ENCODE measurements around the gene LANCL2. TPM values are rescaled to one million over a fixed set of nuclear protein-coding genes. Genes with fewer than 3 reads are reported as not detected.
"Not testable (repeated sequence)": the region's sequence is repeated elsewhere in the genome, so short reads cannot be mapped to it uniquely, and the experiment has no call there.

The LANCL2 gene
- polyA plus RNA-seq, 2 donors, result 6.8 to 11.7 TPM

GRCh38 chr7:55471594-55471993 is 106.5 kb downstream of the LANCL2 start:
- WGBS, 2 donors, result 83 to 86% methylated on average over 3 to 4 of the region's 9 CpGs
- not testable (repeated sequence) for H3K27ac ChIP-seq (ENCODE audit: low read depth in 2 of 2, low read length in 1 of 2); H3K4me1 ChIP-seq (ENCODE audit: control insufficient read depth in 2 of 2, insufficient read depth in 2 of 2, low read length in 1 of 2); H3K36me3 ChIP-seq (ENCODE audit: control insufficient read depth in 2 of 2, insufficient read depth in 2 of 2, low read length in 1 of 2); H3K4me3 ChIP-seq (ENCODE audit: low read depth in 1 of 2, low read length in 2 of 2); H3K9me3 ChIP-seq (ENCODE audit: control insufficient read depth in 2 of 2, insufficient read depth in 1 of 2, low read depth in 1 of 2, low read length in 1 of 2); H3K27me3 ChIP-seq (ENCODE audit: control insufficient read depth in 1 of 2, insufficient read depth in 2 of 2, low read length in 2 of 2)

- H3K4me1 ChIP-seq (ENCODE audit: control insufficient read depth in 2 of 2, insufficient read depth in 2 of 2, low read length in 1 of 2); H3K36me3 ChIP-seq (ENCODE audit: control insufficient read depth in 2 of 2, insufficient read depth in 2 of 2, low read length in 1 of 2): not testable (repeated sequence)
Measured at GRCh38 chr7:55472406-55472805, 107.3 kb downstream of the LANCL2 start.

GRCh38 chr7:55472928-55473725 is 108.0 kb downstream of the LANCL2 start:
- H3K9me3 ChIP-seq (ENCODE audit: control insufficient read depth in 2 of 2, insufficient read depth in 1 of 2, low read depth in 1 of 2, low read length in 1 of 2), result no peaks in the 10 kb centered on the region
- H3K27ac ChIP-seq (ENCODE audit: low read depth in 2 of 2, low read length in 1 of 2), result no peak overlapping the region
- H3K27me3 ChIP-seq (ENCODE audit: control insufficient read depth in 1 of 2, insufficient read depth in 2 of 2, low read length in 2 of 2), result no peaks in the 10 kb centered on the region
- WGBS, 2 donors, result 85 to 89% methylated on average over 24 to 25 of the region's 25 CpGs
- no peak overlapping the region for H3K4me3 ChIP-seq (ENCODE audit: low read depth in 1 of 2, low read length in 2 of 2)
- H3K36me3 ChIP-seq (ENCODE audit: control insufficient read depth in 2 of 2, insufficient read depth in 2 of 2, low read length in 1 of 2), result peaks cover 0 to 3% of the 10 kb centered on the region in 2 donors
- no peaks in the 10 kb centered on the region for H3K4me1 ChIP-seq (ENCODE audit: control insufficient read depth in 2 of 2, insufficient read depth in 2 of 2, low read length in 1 of 2)

More at GRCh38 chr7:55472406-55472805, 107.3 kb downstream of the LANCL2 start:
- WGBS, 2 donors, result 96 to 98% methylated on average over 5 to 6 of the region's 14 CpGs
- H3K9me3 ChIP-seq (ENCODE audit: control insufficient read depth in 2 of 2, insufficient read depth in 1 of 2, low read depth in 1 of 2, low read length in 1 of 2); H3K27me3 ChIP-seq (ENCODE audit: control insufficient read depth in 1 of 2, insufficient read depth in 2 of 2, low read length in 2 of 2); H3K27ac ChIP-seq (ENCODE audit: low read depth in 2 of 2, low read length in 1 of 2); H3K4me3 ChIP-seq (ENCODE audit: low read depth in 1 of 2, low read length in 2 of 2): not testable (repeated sequence)

- WGBS, 2 donors, result 91 to 96% methylated on average over 10 of the region's 10 CpGs
- H3K27ac ChIP-seq (ENCODE audit: low read depth in 2 of 2, low read length in 1 of 2), result no peak overlapping the region
- H3K9me3 ChIP-seq (ENCODE audit: control insufficient read depth in 2 of 2, insufficient read depth in 1 of 2, low read depth in 1 of 2, low read length in 1 of 2), result no peaks in the 10 kb centered on the region
- no peak overlapping the region for H3K4me3 ChIP-seq (ENCODE audit: low read depth in 1 of 2, low read length in 2 of 2)
- no peaks in the 10 kb centered on the region for H3K4me1 ChIP-seq (ENCODE audit: control insufficient read depth in 2 of 2, insufficient read depth in 2 of 2, low read length in 1 of 2)
- no peaks in the 10 kb centered on the region for H3K27me3 ChIP-seq (ENCODE audit: control insufficient read depth in 1 of 2, insufficient read depth in 2 of 2, low read length in 2 of 2)
- H3K36me3 ChIP-seq (ENCODE audit: control insufficient read depth in 2 of 2, insufficient read depth in 2 of 2, low read length in 1 of 2), result peaks cover 0 to 3% of the 10 kb centered on the region in 2 donors
Measured at GRCh38 chr7:55473932-55474331, 108.8 kb downstream of the LANCL2 start.

GRCh38 chr7:55474944-55475854 is 110.1 kb downstream of the LANCL2 start:
- H3K9me3 ChIP-seq (ENCODE audit: control insufficient read depth in 2 of 2, insufficient read depth in 1 of 2, low read depth in 1 of 2, low read length in 1 of 2), result no peaks in the 10 kb centered on the region
- peaks cover 0 to 3% of the 10 kb centered on the region in 2 donors for H3K36me3 ChIP-seq (ENCODE audit: control insufficient read depth in 2 of 2, insufficient read depth in 2 of 2, low read length in 1 of 2)

GRCh38 chr7:55475855-55476803 is 111.0 kb downstream of the LANCL2 start:
- H3K27ac ChIP-seq (ENCODE audit: low read depth in 2 of 2, low read length in 1 of 2), result no peak overlapping the region
- WGBS, 2 donors, result 85 to 88% methylated on average over 17 to 19 of the region's 19 CpGs
- H3K9me3 ChIP-seq (ENCODE audit: control insufficient read depth in 2 of 2, insufficient read depth in 1 of 2, low read depth in 1 of 2, low read length in 1 of 2), result no peaks in the 10 kb centered on the region
- peaks cover 0 to 3% of the 10 kb centered on the region in 2 donors for H3K36me3 ChIP-seq (ENCODE audit: control insufficient read depth in 2 of 2, insufficient read depth in 2 of 2, low read length in 1 of 2)
- no peaks in the 10 kb centered on the region for H3K4me1 ChIP-seq (ENCODE audit: control insufficient read depth in 2 of 2, insufficient read depth in 2 of 2, low read length in 1 of 2)
- H3K4me3 ChIP-seq (ENCODE audit: low read depth in 1 of 2, low read length in 2 of 2), result no peak overlapping the region
- no peaks in the 10 kb centered on the region for H3K27me3 ChIP-seq (ENCODE audit: control insufficient read depth in 1 of 2, insufficient read depth in 2 of 2, low read length in 2 of 2)

More at GRCh38 chr7:55474944-55475854, 110.1 kb downstream of the LANCL2 start:
- Histone ChIP-seq H3K4me3 (ENCODE audit: low read depth in 1 of 2, low read length in 2 of 2) (no peak overlapping the region), H3K4me1 (ENCODE audit: control insufficient read depth in 2 of 2, insufficient read depth in 2 of 2, low read length in 1 of 2) (no peaks in the 10 kb centered on the region), H3K27ac (ENCODE audit: low read depth in 2 of 2, low read length in 1 of 2) (no peak overlapping the region), H3K27me3 (ENCODE audit: control insufficient read depth in 1 of 2, insufficient read depth in 2 of 2, low read length in 2 of 2) (no peaks in the 10 kb centered on the region)
- WGBS, 2 donors, result 89% methylated on average over 22 of the region's 22 CpGs

- Histone ChIP-seq H3K9me3 (ENCODE audit: control insufficient read depth in 2 of 2, insufficient read depth in 1 of 2, low read depth in 1 of 2, low read length in 1 of 2) (no peaks in the 10 kb centered on the region), H3K36me3 (ENCODE audit: control insufficient read depth in 2 of 2, insufficient read depth in 2 of 2, low read length in 1 of 2) (peaks cover 0 to 3% of the 10 kb centered on the region in 2 donors), H3K27ac (ENCODE audit: low read depth in 2 of 2, low read length in 1 of 2) (no peak overlapping the region), H3K27me3 (ENCODE audit: control insufficient read depth in 1 of 2, insufficient read depth in 2 of 2, low read length in 2 of 2) (no peaks in the 10 kb centered on the region), H3K4me1 (ENCODE audit: control insufficient read depth in 2 of 2, insufficient read depth in 2 of 2, low read length in 1 of 2) (no peaks in the 10 kb centered on the region), H3K4me3 (ENCODE audit: low read depth in 1 of 2, low read length in 2 of 2) (no peak overlapping the region)
- WGBS, 2 donors, result 88 to 91% methylated on average over 19 of the region's 19 CpGs
Measured at GRCh38 chr7:55476852-55477780, 112.0 kb downstream of the LANCL2 start.

- no peaks in the 10 kb centered on the region for H3K27me3 ChIP-seq (ENCODE audit: control insufficient read depth in 1 of 2, insufficient read depth in 2 of 2, low read length in 2 of 2)
- WGBS, 2 donors, result 80 to 81% methylated on average over 13 of the region's 13 CpGs
- H3K4me3 ChIP-seq (ENCODE audit: low read depth in 1 of 2, low read length in 2 of 2), result no peak overlapping the region
- peaks cover 0 to 3% of the 10 kb centered on the region in 2 donors for H3K36me3 ChIP-seq (ENCODE audit: control insufficient read depth in 2 of 2, insufficient read depth in 2 of 2, low read length in 1 of 2)
- no peak overlapping the region for H3K27ac ChIP-seq (ENCODE audit: low read depth in 2 of 2, low read length in 1 of 2)
- H3K4me1 ChIP-seq (ENCODE audit: control insufficient read depth in 2 of 2, insufficient read depth in 2 of 2, low read length in 1 of 2), result no peaks in the 10 kb centered on the region
- H3K9me3 ChIP-seq (ENCODE audit: control insufficient read depth in 2 of 2, insufficient read depth in 1 of 2, low read depth in 1 of 2, low read length in 1 of 2), result no peaks in the 10 kb centered on the region
Measured at GRCh38 chr7:55477781-55478374, 112.7 kb downstream of the LANCL2 start.
